ENCODE results near the gene TAPT1.

Gene TAPT1

GRCh38 chr4:16262188-16262587, 35.9 kb upstream of the TAPT1 start:
- TF ChIP-seq REST (IDR thresholded peaks at IDR 0.05; ENCODE audit: low read depth) (no peak), USF1 (IDR thresholded peaks at IDR 0.05) (no peak), TAF1 (IDR thresholded peaks at IDR 0.05; ENCODE audit: low read depth) (no peak), NFIC (IDR thresholded peaks at IDR 0.05) (no peak), EGR1 (IDR thresholded peaks at IDR 0.05) (no peak), RAD21 (IDR thresholded peaks at IDR 0.05; ENCODE audit: low read depth) (no peak), YY1 (IDR thresholded peaks at IDR 0.05; ENCODE audit: low read depth) (no peak), EP300 (IDR thresholded peaks at IDR 0.05; ENCODE audit: borderline replicate concordance) (no peak), ZBTB7A (IDR thresholded peaks at IDR 0.05; ENCODE audit: low read depth) (no peak), MAX (IDR thresholded peaks at IDR 0.05) (no peak), FOXM1 (IDR thresholded peaks at IDR 0.05; ENCODE audit: borderline replicate concordance, low read depth) (no peak), TEAD4 (IDR thresholded peaks at IDR 0.05) (no peak), CREB1 (IDR thresholded peaks at IDR 0.05; ENCODE audit: low read depth) (no peak), TCF12 (IDR thresholded peaks at IDR 0.05; ENCODE audit: low read depth) (no peak), CEBPB (IDR thresholded peaks at IDR 0.05) (no peak)

- TF ChIP-seq CREB1 (IDR thresholded peaks at IDR 0.05; ENCODE audit: low read depth) (no peak), CEBPB (IDR thresholded peaks at IDR 0.05) (no peak), TEAD4 (IDR thresholded peaks at IDR 0.05) (no peak), YY1 (IDR thresholded peaks at IDR 0.05; ENCODE audit: low read depth) (no peak), USF1 (IDR thresholded peaks at IDR 0.05) (no peak), RAD21 (IDR thresholded peaks at IDR 0.05; ENCODE audit: low read depth) (no peak), REST (IDR thresholded peaks at IDR 0.05; ENCODE audit: low read depth) (no peak), EP300 (IDR thresholded peaks at IDR 0.05; ENCODE audit: borderline replicate concordance) (no peak), EGR1 (IDR thresholded peaks at IDR 0.05) (no peak)
Measured at GRCh38 chr4:16261313-16261878, 35.1 kb upstream of the TAPT1 start.

- TF ChIP-seq REST (IDR thresholded peaks at IDR 0.05; ENCODE audit: low read depth) (no peak), CREB1 (IDR thresholded peaks at IDR 0.05; ENCODE audit: low read depth) (no peak), CEBPB (IDR thresholded peaks at IDR 0.05) (no peak), TEAD4 (IDR thresholded peaks at IDR 0.05) (no peak), YY1 (IDR thresholded peaks at IDR 0.05; ENCODE audit: low read depth) (no peak), FOXM1 (IDR thresholded peaks at IDR 0.05; ENCODE audit: borderline replicate concordance, low read depth) (no peak), TAF1 (IDR thresholded peaks at IDR 0.05; ENCODE audit: low read depth) (no peak), ZBTB7A (IDR thresholded peaks at IDR 0.05; ENCODE audit: low read depth) (no peak), EGR1 (IDR thresholded peaks at IDR 0.05) (no peak), MAX (IDR thresholded peaks at IDR 0.05) (no peak), TCF12 (IDR thresholded peaks at IDR 0.05; ENCODE audit: low read depth) (no peak), RAD21 (IDR thresholded peaks at IDR 0.05; ENCODE audit: low read depth) (no peak)
Measured at GRCh38 chr4:16259889-16260246, 33.6 kb upstream of the TAPT1 start.

- TF ChIP-seq ZBTB7A (IDR thresholded peaks at IDR 0.05; ENCODE audit: low read depth) (no peak), YY1 (IDR thresholded peaks at IDR 0.05; ENCODE audit: low read depth) (no peak), EGR1 (IDR thresholded peaks at IDR 0.05) (no peak), MAX (IDR thresholded peaks at IDR 0.05) (no peak), USF1 (IDR thresholded peaks at IDR 0.05) (no peak), TCF12 (IDR thresholded peaks at IDR 0.05; ENCODE audit: low read depth) (no peak)
Measured at GRCh38 chr4:16259241-16259888, 33.1 kb upstream of the TAPT1 start.
